Activated CD4-positive, alpha-beta T cell treated with anti-CD3 and anti-CD28 coated beads for 1 hour (primary cell): Measurements from ENCODE around the gene AIDA.

Experiments used
- DNase-seq: peaks from one replicate; pipeline ENCODE4 v3.0.0-alpha.2; 2020

AIDA gene

GRCh38 chr1:222643606-222643937 is 68.7 kb downstream of the AIDA start:
- no peak for DNase-seq

DNA sequence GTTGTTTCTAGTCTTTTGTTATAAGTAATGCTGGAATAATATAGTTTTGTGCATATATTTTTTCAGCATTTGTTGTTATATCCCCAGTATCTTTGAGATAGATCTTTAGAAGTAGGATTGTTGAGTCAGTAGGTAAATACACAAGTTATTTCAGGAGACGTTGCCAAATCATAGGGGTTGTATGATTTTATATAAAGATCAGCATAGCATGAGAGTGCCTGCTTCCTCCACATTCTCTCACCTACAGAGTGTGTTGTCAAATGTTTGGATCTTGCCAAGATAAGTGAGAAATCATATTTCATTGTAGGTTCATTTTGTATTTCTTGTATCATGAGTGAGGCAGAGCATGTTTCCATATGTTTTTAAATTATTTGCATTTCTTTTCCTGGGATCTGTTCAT is 69.8 kb downstream of the AIDA start:
- no peak for DNase-seq

- DNase-seq, result no peak
Observed at GRCh38 chr1:222641269-222641948, 70.9 kb downstream of the AIDA start.

- no peak for DNase-seq
Observed at GRCh38 chr1:222634180-222635013, 77.9 kb downstream of the AIDA start.

DNA sequence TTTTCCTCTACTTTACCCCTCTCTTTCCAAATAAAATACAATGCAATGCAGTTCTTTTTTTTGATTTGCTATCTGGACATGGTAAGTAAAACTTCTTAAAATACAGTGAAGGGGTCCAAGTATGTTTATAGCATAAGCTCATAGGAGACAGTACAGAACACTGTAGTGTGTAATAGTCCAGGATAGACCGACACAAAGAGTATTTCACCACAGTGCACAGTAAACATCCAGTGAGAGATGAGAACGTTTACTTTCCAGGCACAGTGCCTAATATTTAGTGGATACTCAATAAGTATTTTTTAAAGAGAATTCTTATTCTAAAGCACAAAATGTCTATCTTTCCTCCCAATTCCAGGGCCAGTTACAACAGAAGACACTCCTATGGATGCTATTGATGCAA is 79.5 kb downstream of the AIDA start:
- DNase-seq, result no peak

DNA sequence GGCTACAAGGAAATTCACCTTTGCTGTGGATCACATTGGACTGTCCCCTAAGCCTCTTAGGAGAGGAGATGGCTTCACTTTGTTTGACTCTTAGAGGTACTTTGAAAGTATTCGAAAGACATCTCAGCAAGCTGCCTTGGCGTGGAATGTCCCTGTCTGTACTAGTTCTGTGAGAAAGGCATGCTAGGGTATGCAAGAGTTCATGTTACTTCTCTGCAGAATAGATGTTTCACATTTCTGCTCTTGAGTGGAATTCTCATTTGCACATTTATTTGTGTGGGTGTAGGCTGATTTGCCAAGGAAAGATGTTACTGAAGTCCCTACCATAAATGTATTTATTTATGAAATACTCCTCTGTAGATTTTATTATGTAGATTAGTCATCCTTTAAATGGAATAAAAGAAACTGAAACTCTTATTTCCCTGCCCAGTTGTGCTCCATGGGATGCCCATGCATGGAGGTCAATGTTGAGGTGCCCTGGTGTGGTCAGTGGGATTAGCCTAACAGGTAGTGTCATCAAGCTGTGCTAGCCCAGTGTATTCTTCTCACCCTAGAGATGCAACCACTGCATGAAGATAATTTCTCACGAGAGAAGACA is 80.6 kb downstream of the AIDA start:
- DNase-seq, result no peak

- DNase-seq, result no peak
Observed at GRCh38 chr1:222629921-222630535, 82.3 kb downstream of the AIDA start.

DNA sequence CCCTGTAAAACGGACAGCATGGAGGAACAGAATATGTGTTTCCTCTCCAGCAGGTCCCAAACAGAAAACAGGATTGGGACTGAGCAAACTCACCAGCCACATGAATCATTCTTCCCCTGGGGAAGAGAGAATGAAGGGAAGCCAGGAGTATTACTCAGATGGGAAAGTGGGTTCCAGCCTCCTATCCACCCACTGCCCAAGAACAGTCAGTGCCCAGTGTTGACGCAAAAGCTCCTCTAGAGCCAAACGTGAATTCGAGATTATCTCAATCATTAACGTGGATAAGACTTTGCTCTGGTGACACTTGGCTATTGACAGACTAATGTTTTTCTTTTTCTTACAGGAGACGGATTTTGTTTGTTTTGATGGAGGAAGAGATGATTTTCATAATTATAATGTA is 85.1 kb downstream of the AIDA start:
- DNase-seq, result no peak

DNA sequence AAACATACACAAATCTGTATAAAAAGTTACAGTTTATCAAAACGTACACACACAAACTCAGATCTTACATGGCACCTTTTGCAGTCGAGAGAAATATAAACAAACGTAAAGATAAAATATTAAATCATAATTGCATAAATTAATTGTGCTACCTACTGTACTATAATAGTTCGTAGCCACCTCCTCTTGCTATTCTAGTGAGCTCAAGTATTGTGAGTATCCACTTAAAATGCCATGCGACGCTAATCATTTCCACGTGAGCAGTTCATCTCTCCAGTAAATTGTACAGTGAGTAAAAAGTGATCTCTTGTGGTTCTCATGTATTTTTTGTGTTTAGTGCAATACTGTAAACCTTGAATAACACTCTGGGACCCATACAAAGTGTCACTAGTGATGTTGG is 88.1 kb downstream of the AIDA start:
- DNase-seq, result no peak

DNA sequence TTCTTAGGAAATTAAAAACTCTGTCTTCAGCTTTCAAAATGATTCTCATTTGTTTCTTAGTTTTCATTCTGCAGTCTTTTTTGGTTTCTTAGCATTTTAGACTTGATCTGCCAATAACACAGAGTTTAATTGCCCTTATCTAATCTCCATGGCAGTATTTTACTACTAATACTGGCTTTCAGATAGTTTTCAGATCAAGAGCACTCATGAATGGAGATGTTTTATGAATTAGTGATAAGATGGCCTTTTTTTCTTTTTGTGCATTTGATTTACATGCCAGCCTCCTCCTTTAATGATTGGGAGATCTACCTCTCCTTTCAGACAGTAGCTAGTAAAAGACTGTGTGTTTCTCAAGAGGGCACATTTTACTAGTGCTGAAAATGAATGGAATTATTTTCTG is 88.8 kb downstream of the AIDA start:
- DNase-seq, result no peak

- no peak for DNase-seq
Observed at GRCh38 chr1:222622765-222623164, 89.5 kb downstream of the AIDA start.

DNA sequence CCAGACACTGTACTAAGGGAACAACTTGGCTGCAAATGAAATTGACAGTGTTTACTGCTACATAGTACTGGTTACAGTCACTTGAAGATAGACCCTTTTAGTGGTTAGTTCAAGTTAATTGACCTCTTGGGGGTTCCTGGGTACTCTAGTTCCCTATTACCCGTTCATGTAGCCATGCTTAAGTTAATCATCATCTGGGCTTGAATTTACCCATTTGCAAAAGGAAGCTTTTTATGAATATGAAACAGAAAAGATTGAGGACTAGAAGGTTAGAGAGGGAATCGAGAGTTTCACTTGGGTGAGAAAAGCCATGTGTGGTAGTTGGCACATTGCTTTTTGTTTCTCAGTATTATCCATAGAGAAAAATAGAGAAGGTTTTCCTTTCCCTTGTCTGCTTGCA is 91.7 kb downstream of the AIDA start:
- no peak for DNase-seq

DNA sequence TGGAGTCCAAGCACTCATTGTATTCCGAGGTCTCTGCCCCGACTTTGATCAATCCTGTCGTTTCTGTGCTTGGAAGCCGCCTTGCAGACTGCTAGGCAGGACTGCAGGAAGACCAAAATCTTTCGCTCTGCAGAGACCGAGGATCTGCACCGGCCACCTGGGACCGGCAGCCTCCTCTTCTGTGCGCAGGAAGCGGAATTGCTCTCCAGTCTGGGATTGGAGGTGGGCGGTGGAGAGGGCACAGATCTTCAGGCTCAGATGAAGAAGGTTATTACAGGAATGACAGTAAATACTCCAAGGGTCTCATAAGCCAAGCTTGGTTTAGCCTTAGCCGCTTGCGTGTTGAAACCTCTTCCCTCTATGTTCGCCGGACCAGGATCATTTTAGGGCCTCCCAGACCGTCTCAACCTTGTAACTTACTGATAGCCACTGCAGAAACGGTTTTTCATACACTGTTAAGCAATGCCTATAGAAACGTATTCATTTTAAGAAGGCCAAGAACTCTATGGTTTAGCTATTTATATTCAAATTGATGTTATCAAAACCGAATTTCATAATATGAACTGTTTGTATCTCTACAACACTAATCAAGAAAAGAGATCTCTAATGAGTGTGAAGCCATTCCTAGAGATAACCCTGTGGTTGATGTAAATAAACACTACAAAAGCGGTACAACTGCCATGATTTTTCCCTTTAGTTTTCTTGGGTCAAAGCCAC is 93.3 kb downstream of the AIDA start:
- DNase-seq, result no peak
